HCT116 (cell line): ENCODE data around the gene SHISA2. TPM values are rescaled to one million over a fixed set of nuclear protein-coding genes. Genes with fewer than 3 reads are reported as not detected.

Experiments used
- ATAC-seq: fragments of 200-7000 bp; cut with Tn5 transposase; 2 replicates; pipeline ENCODE4 v1.9.1; 2020; ENCODE audit warnings: mild to moderate bottlenecking, moderate library complexity
- BruUV-seq: library from RNA; stranded (reverse); fragments of 400-500 nt; replicated peaks from 2 replicates; lab custom pipeline; 2021; lab: Mats Ljungman, UMichigan
- CTCF ChIA-PET: fragments of 300-600 bp; sonication (Branson Sonifier 250); formaldehyde crosslinking; loops from one replicate; lab custom pipeline; 2021; ENCODE audit warnings: antibody characterized with exemption; lab: Charles Lee
- POLR2A ChIA-PET: fragments of 300-600, 350-600 bp; sonication (Branson Sonifier 250); formaldehyde crosslinking; loops from one replicate; lab custom pipeline; 2021; ENCODE audit warnings: antibody characterized with exemption; lab: Charles Lee
- RAD21 ChIA-PET, 2 experiments: fragments of 300-600 bp; sonication (Branson Sonifier 250); formaldehyde crosslinking; loops; one replicate each; lab custom pipeline; 2023; ENCODE audit warnings: low total read pairs in 2 of 2; ENCODE audit not compliant: uncharacterized antibody in 2 of 2, unreplicated experiment in 2 of 2, low non-redundant PET in 1 of 2; lab: Charles Lee
- DNase-seq: peaks from one replicate; pipeline ENCODE4 v3.0.0-alpha.2; 2010; ENCODE audit warnings: low read depth, low spot score
- H2AFZ ChIP-seq: fragments of 200-600 bp; shearing (Covaris generic), sonication (generic); 2 replicates; pipeline ENCODE4 v1.6.1; 2017; ENCODE audit warnings: low read depth, mixed run types, mixed read lengths, antibody characterized with exemption, low read length; ENCODE audit not compliant: poor library complexity, severe bottlenecking
- H3K27ac ChIP-seq: 2 replicates; pipeline ENCODE4 v1.5.1; 2012; ENCODE audit warnings: low read depth, low read length
- H3K27me3 ChIP-seq: fragments of 200-600 bp; sonication (generic); 2 replicates; pipeline ENCODE4 v1.6.1; 2016; ENCODE audit warnings: mixed run types, low read length, mixed read lengths; ENCODE audit not compliant: insufficient read depth
- H3K36me3 ChIP-seq, 2 experiments: fragments of 200-500 bp in 1 of 2; fragments of 200-600 bp in 1 of 2; sonication (Bioruptor generic) in 1 of 2; sonication (generic) in 1 of 2; 2 replicates each; pipeline versions ENCODE4 v1.5.1 to v1.6.1; 2014 to 2016; ENCODE audit warnings: low read length in 2 of 2, inconsistent platforms in 1 of 2, mixed read lengths in 1 of 2, mixed run types in 1 of 2; ENCODE audit not compliant: insufficient read depth in 2 of 2, control insufficient read depth in 1 of 2
- H3K4me1 ChIP-seq, 2 experiments: fragments of 200-600 bp in 1 of 2; sonication (generic) in 1 of 2; 2 replicates each; pipeline versions ENCODE4 v1.5.1 to v1.6.1; 2012 to 2017; ENCODE audit warnings: low read length in 2 of 2, inconsistent platforms in 1 of 2, mild to moderate bottlenecking in 1 of 2, mixed read lengths in 1 of 2, mixed run types in 1 of 2, moderate library complexity in 1 of 2; ENCODE audit not compliant: insufficient read depth in 2 of 2, control insufficient read depth in 1 of 2
- H3K4me2 ChIP-seq: fragments of 200-600 bp; sonication (generic); 2 replicates; pipeline ENCODE4 v1.6.1; 2017; ENCODE audit warnings: mixed run types, low read length, mixed read lengths
- H3K4me3 ChIP-seq, 2 experiments: fragments of 200-600 bp in 1 of 2; sonication (generic) in 1 of 2; replicated peaks in 1 of 2; 2 replicates each; pipeline ENCODE4 v1.5.1; 2011 to 2016; ENCODE audit warnings: low read length in 2 of 2, control low read depth in 1 of 2, low read depth in 1 of 2, mild to moderate bottlenecking in 1 of 2, mixed read lengths in 1 of 2, mixed run types in 1 of 2
- H3K79me2 ChIP-seq: fragments of 200-600 bp; sonication (generic); 2 replicates; pipeline ENCODE4 v1.6.1; 2017; ENCODE audit warnings: mild to moderate bottlenecking, mixed run types, low read length, moderate library complexity, mixed read lengths; ENCODE audit not compliant: insufficient read depth
- H3K9ac ChIP-seq: fragments of 200-600 bp; sonication (generic); 2 replicates; pipeline ENCODE4 v1.6.1; 2016; ENCODE audit warnings: low read length, mixed read lengths
- H3K9me2 ChIP-seq: fragments of 200-600 bp; sonication (generic), shearing (Covaris generic); 2 replicates; pipeline ENCODE4 v1.6.1; 2017; ENCODE audit warnings: mixed run types, mild to moderate bottlenecking, moderate library complexity; ENCODE audit not compliant: insufficient read depth
- H3K9me3 ChIP-seq, 2 experiments: fragments of 200-500 bp in 1 of 2; fragments of 200-600 bp in 1 of 2; sonication (Bioruptor generic) in 1 of 2; sonication (generic) in 1 of 2; 2 replicates each; pipeline ENCODE4 v1.6.1; 2014 to 2017; ENCODE audit warnings: low read length in 2 of 2, mixed read lengths in 2 of 2, inconsistent platforms in 1 of 2, low read depth in 1 of 2, mild to moderate bottlenecking in 1 of 2, mixed run types in 1 of 2, moderate library complexity in 1 of 2; ENCODE audit not compliant: control insufficient read depth in 1 of 2, insufficient read depth in 1 of 2
- H4K20me1 ChIP-seq: fragments of 200-600 bp; sonication (generic), shearing (Covaris generic); 2 replicates; pipeline ENCODE4 v1.6.1; 2017; ENCODE audit warnings: mixed run types, mild to moderate bottlenecking, moderate library complexity; ENCODE audit not compliant: insufficient read depth
- CEBPB ChIP-seq: IDR thresholded peaks from 2 replicates; pipeline ENCODE4 v1.6.1; 2012; ENCODE audit warnings: low read depth
- CTCF ChIP-seq, 3 experiments: fragments of 200-600 bp in 1 of 3; sonication (generic) in 1 of 3; IDR thresholded peaks in 2 of 3; conservative IDR thresholded peaks in 1 of 3; 2 replicates each; pipeline ENCODE4 v1.5.1; 2012 to 2017; ENCODE audit warnings: low read depth in 2 of 3, low read length in 2 of 3, antibody characterized with exemption in 1 of 3, borderline replicate concordance in 1 of 3, control low read depth in 1 of 3, mild to moderate bottlenecking in 1 of 3, mixed read lengths in 1 of 3, mixed run types in 1 of 3, moderate library complexity in 1 of 3; ENCODE audit not compliant: insufficient read depth in 1 of 3
- ELF1 ChIP-seq: IDR thresholded peaks from 2 replicates; pipeline ENCODE4 v1.6.1; 2012; ENCODE audit warnings: low read depth, borderline replicate concordance
- EZH2 ChIP-seq: fragments of 200-600 bp; sonication (generic); IDR thresholded peaks from 2 replicates; pipeline ENCODE4 v1.6.1; 2017; ENCODE audit warnings: antibody characterized with exemption, mixed run types
- EZH2phosphoT487 ChIP-seq: fragments of 200-600 bp; IDR thresholded peaks from 2 replicates; pipeline ENCODE4 v1.6.1; 2018; ENCODE audit warnings: antibody characterized with exemption, borderline replicate concordance
- FOSL1 ChIP-seq: IDR thresholded peaks from 2 replicates; pipeline ENCODE4 v1.6.1; 2012; ENCODE audit warnings: low read depth
- JUND ChIP-seq: IDR thresholded peaks from 2 replicates; pipeline ENCODE4 v1.6.1; 2012
- POLR2A ChIP-seq: IDR thresholded peaks from 2 replicates; pipeline ENCODE4 v1.7.0; 2011; ENCODE audit warnings: borderline replicate concordance; ENCODE audit not compliant: insufficient read depth, insufficient read length; ENCODE audit errors: extremely low read depth
- POLR2AphosphoS5 ChIP-seq: IDR thresholded peaks from 2 replicates; pipeline ENCODE4 v1.6.1; 2011; ENCODE audit warnings: mild to moderate bottlenecking, low read depth, low read length, moderate library complexity
- RAD21 ChIP-seq: IDR thresholded peaks from 2 replicates; pipeline ENCODE4 v1.6.1; 2012; ENCODE audit warnings: low read depth, mild to moderate bottlenecking
- SIN3A ChIP-seq: IDR thresholded peaks from 2 replicates; pipeline ENCODE4 v1.6.1; 2012; ENCODE audit warnings: low read depth
- SRF ChIP-seq: IDR thresholded peaks from 2 replicates; pipeline ENCODE4 v1.6.1; 2012; ENCODE audit warnings: low read depth
- YY1 ChIP-seq: IDR thresholded peaks from 2 replicates; pipeline ENCODE4 v1.6.1; 2011; ENCODE audit warnings: low read length, low read depth, moderate library complexity, mild to moderate bottlenecking; ENCODE audit not compliant: insufficient replicate concordance; ENCODE audit errors: extremely low read depth
- ZFX ChIP-seq: fragments of 450-650 bp; IDR thresholded peaks from 2 replicates; pipeline ENCODE4 v1.6.1; 2017
- ZNF274 ChIP-seq: fragments of 200-500 bp; sonication (Bioruptor generic); IDR thresholded peaks from 2 replicates; pipeline ENCODE4 v1.6.1; 2014; ENCODE audit warnings: mild to moderate bottlenecking, low read depth, low read length, inconsistent platforms
- intact Hi-C: fragments of 100-400 bp; cut with micrococcal nuclease; formaldehyde crosslinking; loops from 2 replicates; pipeline ENCODE4 v1.10.0; 2022
- total RNA-seq: library from RNA; stranded (reverse); gene quantifications from one replicate; pipeline ENCODE4 v1.2.1, GENCODE V29; 2021; ENCODE audit not compliant: unreplicated experiment
- TF ChIP-seq, protein P1 (sequence below): IDR thresholded peaks from 2 replicates; pipeline ENCODE4 v1.6.1; 2012
- TF ChIP-seq, protein P2 (sequence below): IDR thresholded peaks from 2 replicates; pipeline ENCODE4 v1.6.1; 2012
- TF ChIP-seq, protein P3 (sequence below): IDR thresholded peaks from 2 replicates; pipeline ENCODE4 v1.6.1; 2012; ENCODE audit warnings: low read depth
- TF ChIP-seq, protein P4 (sequence below): IDR thresholded peaks from 2 replicates; pipeline ENCODE4 v1.6.1; 2011; ENCODE audit warnings: mild to moderate bottlenecking, low read length, moderate library complexity; ENCODE audit not compliant: insufficient replicate concordance; ENCODE audit errors: extremely low read depth

Gene SHISA2
- total RNA-seq, 1 experiment from 2014 or later = not detected

- Histone ChIP-seq H2AFZ (no peak overlapping the region), H3K9ac (no peak overlapping the region), H3K27me3 (peaks cover 33% of the 10 kb centered on the region), H3K4me2 (no peak overlapping the region), H3K79me2 (no peaks in the 10 kb centered on the region), H4K20me1 (no peaks in the 10 kb centered on the region), H3K4me1 (no peaks in the 10 kb centered on the region), H3K27ac (no peak overlapping the region), H3K4me3 (no peak overlapping the region), H3K9me3 (no peaks in the 10 kb centered on the region), H3K36me3 (no peaks in the 10 kb centered on the region), H3K9me2 (no peaks in the 10 kb centered on the region)
- no peak for TF ChIP-seq YY1
- TF ChIP-seq ELF1 = no peak
- no peak for TF ChIP-seq EZH2
- no peak for TF ChIP-seq EZH2phosphoT487
- TF ChIP-seq CEBPB = no peak
- no peak for TF ChIP-seq SRF
- no peak for TF ChIP-seq JUND
- TF ChIP-seq, protein P1, sequence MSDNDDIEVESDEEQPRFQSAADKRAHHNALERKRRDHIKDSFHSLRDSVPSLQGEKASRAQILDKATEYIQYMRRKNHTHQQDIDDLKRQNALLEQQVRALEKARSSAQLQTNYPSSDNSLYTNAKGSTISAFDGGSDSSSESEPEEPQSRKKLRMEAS = no peak
- TF ChIP-seq, protein P2, sequence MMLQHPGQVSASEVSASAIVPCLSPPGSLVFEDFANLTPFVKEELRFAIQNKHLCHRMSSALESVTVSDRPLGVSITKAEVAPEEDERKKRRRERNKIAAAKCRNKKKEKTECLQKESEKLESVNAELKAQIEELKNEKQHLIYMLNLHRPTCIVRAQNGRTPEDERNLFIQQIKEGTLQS = no peak
- TF ChIP-seq ZNF274 = no peak
- TF ChIP-seq SIN3A = no peak
- TF ChIP-seq POLR2A = no peak
- TF ChIP-seq ZFX = no peak
- TF ChIP-seq CTCF (IDR thresholded peaks at IDR 0.05 in 2 of 3, conservative IDR thresholded peaks at IDR 0.05 in 1 of 3; ENCODE audit: borderline replicate concordance in 1 of 3, insufficient read depth in 1 of 3, low read depth in 2 of 3, low read length in 2 of 3) = no peak
- TF ChIP-seq, protein P3, sequence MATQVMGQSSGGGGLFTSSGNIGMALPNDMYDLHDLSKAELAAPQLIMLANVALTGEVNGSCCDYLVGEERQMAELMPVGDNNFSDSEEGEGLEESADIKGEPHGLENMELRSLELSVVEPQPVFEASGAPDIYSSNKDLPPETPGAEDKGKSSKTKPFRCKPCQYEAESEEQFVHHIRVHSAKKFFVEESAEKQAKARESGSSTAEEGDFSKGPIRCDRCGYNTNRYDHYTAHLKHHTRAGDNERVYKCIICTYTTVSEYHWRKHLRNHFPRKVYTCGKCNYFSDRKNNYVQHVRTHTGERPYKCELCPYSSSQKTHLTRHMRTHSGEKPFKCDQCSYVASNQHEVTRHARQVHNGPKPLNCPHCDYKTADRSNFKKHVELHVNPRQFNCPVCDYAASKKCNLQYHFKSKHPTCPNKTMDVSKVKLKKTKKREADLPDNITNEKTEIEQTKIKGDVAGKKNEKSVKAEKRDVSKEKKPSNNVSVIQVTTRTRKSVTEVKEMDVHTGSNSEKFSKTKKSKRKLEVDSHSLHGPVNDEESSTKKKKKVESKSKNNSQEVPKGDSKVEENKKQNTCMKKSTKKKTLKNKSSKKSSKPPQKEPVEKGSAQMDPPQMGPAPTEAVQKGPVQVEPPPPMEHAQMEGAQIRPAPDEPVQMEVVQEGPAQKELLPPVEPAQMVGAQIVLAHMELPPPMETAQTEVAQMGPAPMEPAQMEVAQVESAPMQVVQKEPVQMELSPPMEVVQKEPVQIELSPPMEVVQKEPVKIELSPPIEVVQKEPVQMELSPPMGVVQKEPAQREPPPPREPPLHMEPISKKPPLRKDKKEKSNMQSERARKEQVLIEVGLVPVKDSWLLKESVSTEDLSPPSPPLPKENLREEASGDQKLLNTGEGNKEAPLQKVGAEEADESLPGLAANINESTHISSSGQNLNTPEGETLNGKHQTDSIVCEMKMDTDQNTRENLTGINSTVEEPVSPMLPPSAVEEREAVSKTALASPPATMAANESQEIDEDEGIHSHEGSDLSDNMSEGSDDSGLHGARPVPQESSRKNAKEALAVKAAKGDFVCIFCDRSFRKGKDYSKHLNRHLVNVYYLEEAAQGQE = no peak
- TF ChIP-seq RAD21 = no peak
- TF ChIP-seq, protein P4, sequence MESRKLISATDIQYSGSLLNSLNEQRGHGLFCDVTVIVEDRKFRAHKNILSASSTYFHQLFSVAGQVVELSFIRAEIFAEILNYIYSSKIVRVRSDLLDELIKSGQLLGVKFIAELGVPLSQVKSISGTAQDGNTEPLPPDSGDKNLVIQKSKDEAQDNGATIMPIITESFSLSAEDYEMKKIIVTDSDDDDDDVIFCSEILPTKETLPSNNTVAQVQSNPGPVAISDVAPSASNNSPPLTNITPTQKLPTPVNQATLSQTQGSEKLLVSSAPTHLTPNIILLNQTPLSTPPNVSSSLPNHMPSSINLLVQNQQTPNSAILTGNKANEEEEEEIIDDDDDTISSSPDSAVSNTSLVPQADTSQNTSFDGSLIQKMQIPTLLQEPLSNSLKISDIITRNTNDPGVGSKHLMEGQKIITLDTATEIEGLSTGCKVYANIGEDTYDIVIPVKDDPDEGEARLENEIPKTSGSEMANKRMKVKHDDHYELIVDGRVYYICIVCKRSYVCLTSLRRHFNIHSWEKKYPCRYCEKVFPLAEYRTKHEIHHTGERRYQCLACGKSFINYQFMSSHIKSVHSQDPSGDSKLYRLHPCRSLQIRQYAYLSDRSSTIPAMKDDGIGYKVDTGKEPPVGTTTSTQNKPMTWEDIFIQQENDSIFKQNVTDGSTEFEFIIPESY = no peak
- no peak for TF ChIP-seq POLR2AphosphoS5
- TF ChIP-seq FOSL1 = no peak
- POLR2A ChIA-PET = no interaction called here
- intact Hi-C loops = no loop called here
- RAD21 ChIA-PET = no interaction called here
- no peak for ATAC-seq
- no peak for DNase-seq
- BruUV-seq = no TSS peak
- CTCF ChIA-PET = no interaction called here
Measured at GRCh38 chr13:26036383-26036782, 15.4 kb downstream of the SHISA2 start.
